SIG-M5 treated with dmso at 0.1 percent for 504 hours (cell line): ENCODE data around the gene KCNH2.
"Not testable (repeated sequence)": the region's sequence is repeated elsewhere in the genome, so short reads cannot be mapped to it uniquely, and the experiment has no call there.

Experiments
- DNase-seq: peaks from one replicate; lab custom pipeline; 2025; ENCODE audit not compliant: unreplicated experiment; lab: John Stamatoyannopoulos, UW

KCNH2 gene

GRCh38 chr7:150978126-150978789 is at the start of gene KCNH2:
Gene KCNH2, minus strand, starts transcription at chr7:150978321. Its CDS starts 408 bp downstream, at chr7:150977913.
- DNase-seq = peak; percentile 23

- DNase-seq = not testable (repeated sequence)
Measured at GRCh38 chr7:151027728-151028130, 49.6 kb upstream of the KCNH2 start.

GRCh38 chr7:151026771-151027727 is 48.9 kb upstream of the KCNH2 start:
- DNase-seq = not testable (repeated sequence)

GRCh38 chr7:151025924-151026671 is 48.0 kb upstream of the KCNH2 start:
- DNase-seq = no peak

- peak; percentile 28 for DNase-seq
Measured at GRCh38 chr7:151024435-151025056, 46.4 kb upstream of the KCNH2 start, which contains the start of gene ATG9B. Gene ATG9B, minus strand, starts transcription at chr7:151024494. Its CDS starts 71 bp downstream, at chr7:151024423.

- no peak for DNase-seq
Measured at GRCh38 chr7:151023232-151023631, 45.1 kb upstream of the KCNH2 start.

GRCh38 chr7:151020231-151020630 is 42.1 kb upstream of the KCNH2 start:
- no peak for DNase-seq

GRCh38 chr7:151019130-151019447 is 41.0 kb upstream of the KCNH2 start:
- DNase-seq = no peak

- DNase-seq = no peak
Measured at GRCh38 chr7:151018421-151019129, 40.5 kb upstream of the KCNH2 start.

GRCh38 chr7:151017953-151018420 is 39.9 kb upstream of the KCNH2 start:
- DNase-seq = peak; percentile 36

GRCh38 chr7:151017370-151017952 is 39.3 kb upstream of the KCNH2 start:
- DNase-seq = no peak

GRCh38 chr7:151016942-151017341 is 38.8 kb upstream of the KCNH2 start:
- no peak for DNase-seq

GRCh38 chr7:151016505-151016904 is 38.4 kb upstream of the KCNH2 start:
- DNase-seq = no peak

GRCh38 chr7:151015967-151016366 is 37.8 kb upstream of the KCNH2 start:
- DNase-seq = no peak

- DNase-seq = no peak
Measured at GRCh38 chr7:151014950-151015349, 36.8 kb upstream of the KCNH2 start.

- peak; percentile 65 for DNase-seq
Measured at GRCh38 chr7:151013733-151014497, 35.8 kb upstream of the KCNH2 start.

GRCh38 chr7:151013356-151013732 is 35.2 kb upstream of the KCNH2 start:
- no peak for DNase-seq

GRCh38 chr7:151012911-151013347 is 34.8 kb upstream of the KCNH2 start:
- peak; percentile 39 for DNase-seq
